ENCODE measurements around the gene TGFB1. TPM values are rescaled to one million over a fixed set of nuclear protein-coding genes. Genes with fewer than 3 reads are reported as not detected.

TGFB1 gene
- total and polyA plus RNA-seq, 2 of the 13 experiments (the other 11 are each of a cell fraction or from before 2014, with no cell fraction given): 4.1 to 5.4 TPM

DNA sequence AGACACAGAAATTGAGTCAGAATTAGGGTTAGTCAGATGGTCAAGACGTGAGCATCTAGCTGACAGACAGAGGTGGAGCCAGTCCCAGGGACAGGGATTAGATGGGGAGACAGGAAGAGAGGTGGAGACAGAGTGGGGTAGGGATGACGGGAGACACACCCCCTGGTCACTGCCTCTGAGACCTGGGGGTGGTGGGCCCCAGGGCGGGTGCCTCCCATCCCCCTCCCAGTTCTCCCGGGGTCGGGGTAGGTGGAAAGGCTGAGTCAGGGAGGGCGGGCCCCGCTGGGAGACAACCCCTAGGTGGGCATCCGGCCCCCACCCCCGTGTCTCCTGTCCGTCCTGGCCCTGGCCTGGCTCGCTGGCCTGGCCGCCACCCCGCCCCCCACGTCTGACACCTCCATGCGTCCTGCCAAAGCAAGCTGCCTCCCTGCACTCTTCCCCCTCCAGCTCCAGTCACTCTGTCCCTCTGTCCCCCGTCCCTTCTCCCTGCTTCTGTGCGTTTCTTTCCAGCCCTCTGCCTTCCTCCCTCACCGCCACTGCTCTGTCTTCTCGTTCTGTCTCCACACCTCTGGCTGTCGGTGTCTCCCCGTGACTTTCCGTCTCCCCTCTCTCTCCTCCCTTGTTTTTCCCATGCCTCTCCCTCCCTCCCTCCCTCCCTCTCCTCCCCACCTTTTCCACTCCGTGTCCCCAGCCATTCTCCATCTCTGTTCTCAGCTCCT is 28.6 kb downstream of the TGFB1 start (continued):
- TF ChIP-seq ZNF350 (CRISPR knock-in tag; IDR thresholded peaks at IDR 0.05; ENCODE audit: borderline replicate concordance, low read depth) (peak; percentile 53; the same call in 1 of the 2 replicates), MEIS1 (CRISPR knock-in tag; IDR thresholded peaks at IDR 0.05; ENCODE audit: borderline replicate concordance) (peak; percentile 56; the same call in 1 of the 2 replicates), NRL (CRISPR knock-in tag; IDR thresholded peaks at IDR 0.05; ENCODE audit: borderline replicate concordance) (no peak; the same call in 1 of the 2 replicates), TBL1XR1 (IDR thresholded peaks at IDR 0.05; ENCODE audit: borderline replicate concordance, low read length, partially characterized antibody) (no peak), ZBTB10 (CRISPR knock-in tag; IDR thresholded peaks at IDR 0.05; ENCODE audit: borderline replicate concordance) (no peak), ZNF883 (CRISPR knock-in tag; IDR thresholded peaks at IDR 0.05; ENCODE audit: not compliant biosample characterization) (no peak), ZNF746 (CRISPR knock-in tag; IDR thresholded peaks at IDR 0.05) (peak; percentile 74; the same call in 1 of the 2 replicates), ZNF687 (CRISPR knock-in tag; IDR thresholded peaks at IDR 0.05) (peak; percentile 51; the same call in 1 of the 2 replicates), RFX1 (IDR thresholded peaks at IDR 0.05) (no peak), MED1 (CRISPR knock-in tag; IDR thresholded peaks at IDR 0.05) (peak; percentile 67; the same call in 1 of the 2 replicates), MXD4 (CRISPR knock-in tag; IDR thresholded peaks at IDR 0.05) (peak; percentile 30; the same call in 1 of the 2 replicates), PAXIP1 (CRISPR knock-in tag; conservative IDR thresholded peaks at IDR 0.05) (peak; percentile 69)
- TF ChIP-seq, protein P1, sequence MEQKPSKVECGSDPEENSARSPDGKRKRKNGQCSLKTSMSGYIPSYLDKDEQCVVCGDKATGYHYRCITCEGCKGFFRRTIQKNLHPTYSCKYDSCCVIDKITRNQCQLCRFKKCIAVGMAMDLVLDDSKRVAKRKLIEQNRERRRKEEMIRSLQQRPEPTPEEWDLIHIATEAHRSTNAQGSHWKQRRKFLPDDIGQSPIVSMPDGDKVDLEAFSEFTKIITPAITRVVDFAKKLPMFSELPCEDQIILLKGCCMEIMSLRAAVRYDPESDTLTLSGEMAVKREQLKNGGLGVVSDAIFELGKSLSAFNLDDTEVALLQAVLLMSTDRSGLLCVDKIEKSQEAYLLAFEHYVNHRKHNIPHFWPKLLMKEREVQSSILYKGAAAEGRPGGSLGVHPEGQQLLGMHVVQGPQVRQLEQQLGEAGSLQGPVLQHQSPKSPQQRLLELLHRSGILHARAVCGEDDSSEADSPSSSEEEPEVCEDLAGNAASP (CRISPR knock-in tag; IDR thresholded peaks at IDR 0.05; ENCODE audit: borderline replicate concordance): peak; percentile 38; the same call in 1 of the 2 replicates
- TF ChIP-seq, protein P2, sequence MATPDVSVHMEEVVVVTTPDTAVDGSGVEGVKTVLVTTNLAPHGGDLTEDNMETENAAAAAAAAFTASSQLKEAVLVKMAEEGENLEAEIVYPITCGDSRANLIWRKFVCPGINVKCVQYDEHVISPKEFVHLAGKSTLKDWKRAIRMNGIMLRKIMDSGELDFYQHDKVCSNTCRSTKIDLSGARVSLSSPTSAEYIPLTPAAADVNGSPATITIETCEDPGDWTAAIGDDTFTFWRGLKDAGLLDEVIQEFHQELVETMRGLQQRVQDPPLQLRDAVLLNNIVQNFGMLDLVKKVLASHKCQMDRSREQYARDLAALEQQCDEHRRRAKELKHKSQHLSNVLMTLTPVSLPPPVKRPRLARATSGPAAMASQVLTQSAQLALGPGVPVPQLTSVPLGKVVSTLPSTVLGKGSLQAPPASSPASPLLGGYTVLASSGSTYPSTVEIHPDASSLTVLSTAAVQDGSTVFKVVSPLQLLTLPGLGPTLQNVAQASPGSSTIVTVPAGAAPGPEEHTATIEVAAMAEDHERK (CRISPR knock-in tag; IDR thresholded peaks at IDR 0.05; ENCODE audit: low read depth): no peak

Measured in HepG2 (cell line).